HL-60 (cell line): ENCODE results near the gene FAM149A.

Experiments
- GABPA ChIP-seq: IDR thresholded peaks from 2 replicates; pipeline ENCODE4 v1.6.1; 2012; ENCODE audit warnings: low read depth
- POLR2AphosphoS5 ChIP-seq: IDR thresholded peaks from 2 replicates; pipeline ENCODE4 v1.6.1; 2012; ENCODE audit warnings: low read depth
- SPI1 ChIP-seq: IDR thresholded peaks from 2 replicates; pipeline ENCODE4 v1.6.1; 2012; ENCODE audit warnings: low read depth, mild to moderate bottlenecking, borderline replicate concordance
- TF ChIP-seq, protein P1 (sequence below): IDR thresholded peaks from one replicate; pipeline ENCODE4 v1.5.1; 2011; ENCODE audit warnings: low read length, control low read depth, inconsistent platforms; ENCODE audit not compliant: insufficient read depth
- TF ChIP-seq, protein P2 (sequence below): IDR thresholded peaks from 2 replicates; pipeline ENCODE4 v1.6.1; 2012; ENCODE audit warnings: low read depth; ENCODE audit not compliant: insufficient replicate concordance

DNA sequence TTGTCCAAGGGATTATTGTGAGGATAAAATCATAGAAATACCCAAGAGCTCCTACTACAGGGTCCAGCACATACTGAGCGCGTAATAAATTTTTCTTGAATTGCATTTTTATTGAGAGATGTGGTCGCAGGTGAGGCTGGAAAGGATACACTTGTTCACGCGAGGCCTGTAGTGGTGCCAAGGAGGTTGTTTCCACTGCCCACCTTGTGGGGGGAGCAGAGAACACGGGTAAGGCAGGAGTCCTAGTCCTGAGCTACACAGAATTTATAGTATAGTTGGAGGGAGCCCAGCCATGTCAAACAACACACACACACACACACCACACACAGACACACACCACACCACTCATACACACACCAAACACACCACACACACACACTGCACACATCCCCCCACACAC, 55.1 kb downstream of the FAM149A start:
- TF ChIP-seq POLR2AphosphoS5 (no peak), SPI1 (no peak), GABPA (no peak)
- TF ChIP-seq, protein P1, sequence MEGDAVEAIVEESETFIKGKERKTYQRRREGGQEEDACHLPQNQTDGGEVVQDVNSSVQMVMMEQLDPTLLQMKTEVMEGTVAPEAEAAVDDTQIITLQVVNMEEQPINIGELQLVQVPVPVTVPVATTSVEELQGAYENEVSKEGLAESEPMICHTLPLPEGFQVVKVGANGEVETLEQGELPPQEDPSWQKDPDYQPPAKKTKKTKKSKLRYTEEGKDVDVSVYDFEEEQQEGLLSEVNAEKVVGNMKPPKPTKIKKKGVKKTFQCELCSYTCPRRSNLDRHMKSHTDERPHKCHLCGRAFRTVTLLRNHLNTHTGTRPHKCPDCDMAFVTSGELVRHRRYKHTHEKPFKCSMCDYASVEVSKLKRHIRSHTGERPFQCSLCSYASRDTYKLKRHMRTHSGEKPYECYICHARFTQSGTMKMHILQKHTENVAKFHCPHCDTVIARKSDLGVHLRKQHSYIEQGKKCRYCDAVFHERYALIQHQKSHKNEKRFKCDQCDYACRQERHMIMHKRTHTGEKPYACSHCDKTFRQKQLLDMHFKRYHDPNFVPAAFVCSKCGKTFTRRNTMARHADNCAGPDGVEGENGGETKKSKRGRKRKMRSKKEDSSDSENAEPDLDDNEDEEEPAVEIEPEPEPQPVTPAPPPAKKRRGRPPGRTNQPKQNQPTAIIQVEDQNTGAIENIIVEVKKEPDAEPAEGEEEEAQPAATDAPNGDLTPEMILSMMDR: no peak
- TF ChIP-seq, protein P2, sequence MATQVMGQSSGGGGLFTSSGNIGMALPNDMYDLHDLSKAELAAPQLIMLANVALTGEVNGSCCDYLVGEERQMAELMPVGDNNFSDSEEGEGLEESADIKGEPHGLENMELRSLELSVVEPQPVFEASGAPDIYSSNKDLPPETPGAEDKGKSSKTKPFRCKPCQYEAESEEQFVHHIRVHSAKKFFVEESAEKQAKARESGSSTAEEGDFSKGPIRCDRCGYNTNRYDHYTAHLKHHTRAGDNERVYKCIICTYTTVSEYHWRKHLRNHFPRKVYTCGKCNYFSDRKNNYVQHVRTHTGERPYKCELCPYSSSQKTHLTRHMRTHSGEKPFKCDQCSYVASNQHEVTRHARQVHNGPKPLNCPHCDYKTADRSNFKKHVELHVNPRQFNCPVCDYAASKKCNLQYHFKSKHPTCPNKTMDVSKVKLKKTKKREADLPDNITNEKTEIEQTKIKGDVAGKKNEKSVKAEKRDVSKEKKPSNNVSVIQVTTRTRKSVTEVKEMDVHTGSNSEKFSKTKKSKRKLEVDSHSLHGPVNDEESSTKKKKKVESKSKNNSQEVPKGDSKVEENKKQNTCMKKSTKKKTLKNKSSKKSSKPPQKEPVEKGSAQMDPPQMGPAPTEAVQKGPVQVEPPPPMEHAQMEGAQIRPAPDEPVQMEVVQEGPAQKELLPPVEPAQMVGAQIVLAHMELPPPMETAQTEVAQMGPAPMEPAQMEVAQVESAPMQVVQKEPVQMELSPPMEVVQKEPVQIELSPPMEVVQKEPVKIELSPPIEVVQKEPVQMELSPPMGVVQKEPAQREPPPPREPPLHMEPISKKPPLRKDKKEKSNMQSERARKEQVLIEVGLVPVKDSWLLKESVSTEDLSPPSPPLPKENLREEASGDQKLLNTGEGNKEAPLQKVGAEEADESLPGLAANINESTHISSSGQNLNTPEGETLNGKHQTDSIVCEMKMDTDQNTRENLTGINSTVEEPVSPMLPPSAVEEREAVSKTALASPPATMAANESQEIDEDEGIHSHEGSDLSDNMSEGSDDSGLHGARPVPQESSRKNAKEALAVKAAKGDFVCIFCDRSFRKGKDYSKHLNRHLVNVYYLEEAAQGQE: no peak
